ENCODE data around the gene IL17REL. TPM values are rescaled to one million over a fixed set of nuclear protein-coding genes. Genes with fewer than 3 reads are reported as not detected.

The IL17REL gene
- total RNA-seq, 1 donor from 2014 or later: 0.07 TPM

DNA sequence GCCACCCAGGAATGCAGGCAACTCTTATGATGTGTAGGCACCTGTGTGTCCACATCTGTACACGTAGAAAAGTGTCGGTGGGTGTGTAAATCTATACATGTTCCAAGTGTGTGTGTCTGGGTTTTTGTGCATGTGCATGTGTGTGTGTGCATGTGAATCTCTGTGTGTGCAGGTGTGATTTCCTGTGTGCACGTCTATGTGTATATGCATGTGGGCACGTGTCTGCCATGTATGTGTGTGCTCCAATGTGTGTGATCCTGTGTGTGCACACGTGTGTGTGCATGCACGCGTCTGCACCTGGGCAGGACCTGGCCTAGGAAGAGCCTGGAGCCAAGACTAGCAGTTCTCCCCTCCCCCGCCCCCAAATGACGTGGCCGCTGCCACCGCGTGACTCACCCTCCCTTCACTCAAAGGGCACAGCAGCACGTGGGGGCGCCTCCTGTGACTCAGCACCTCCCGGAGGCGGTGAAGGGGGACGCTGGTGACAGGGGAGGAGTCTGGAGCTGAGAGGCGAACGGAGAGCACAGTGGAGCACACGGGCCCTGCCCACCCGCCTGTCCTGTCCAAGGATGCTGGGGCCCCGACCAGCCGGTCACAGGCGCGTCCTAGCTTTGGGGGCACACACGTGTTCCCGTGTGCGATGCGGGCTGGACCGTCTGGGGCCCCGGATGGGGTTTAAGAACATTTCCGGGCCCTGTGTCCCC, 41.9 kb downstream of the IL17REL start:
- Mint-ChIP-seq H3K4me1 (peaks cover 15% of the 10 kb centered on the region), H3K27ac (ENCODE audit: unreplicated experiment) (peak overlapping the region; percentile 85), H3K27me3 (ENCODE audit: low read depth) (peaks cover 16% of the 10 kb centered on the region), H3K9me3 (no peaks in the 10 kb centered on the region), H3K36me3 (ENCODE audit: low read depth) (no peaks in the 10 kb centered on the region), H3K4me3 (peak overlapping the region; percentile 81)
- DNase-seq (ENCODE audit: low read depth, low spot score): peak; percentile 59
- TF ChIP-seq CTCF (conservative IDR thresholded peaks at IDR 0.05): no peak

- no peaks in the 10 kb centered on the region for H3K9me3 Mint-ChIP-seq
- H3K27ac Mint-ChIP-seq (ENCODE audit: unreplicated experiment): no peak overlapping the region
- DNase-seq (ENCODE audit: low read depth, low spot score): peak; percentile 1
- peaks cover 11% of the 10 kb centered on the region for H3K4me1 Mint-ChIP-seq
- TF ChIP-seq CTCF (conservative IDR thresholded peaks at IDR 0.05): no peak
- H3K4me3 Mint-ChIP-seq: peak overlapping the region; percentile 23
- no peaks in the 10 kb centered on the region for H3K36me3 Mint-ChIP-seq (ENCODE audit: low read depth)
- H3K27me3 Mint-ChIP-seq (ENCODE audit: low read depth): peaks cover 12% of the 10 kb centered on the region
Measured at GRCh38 chr22:49969751-49970527, 42.6 kb downstream of the IL17REL start.

DNA sequence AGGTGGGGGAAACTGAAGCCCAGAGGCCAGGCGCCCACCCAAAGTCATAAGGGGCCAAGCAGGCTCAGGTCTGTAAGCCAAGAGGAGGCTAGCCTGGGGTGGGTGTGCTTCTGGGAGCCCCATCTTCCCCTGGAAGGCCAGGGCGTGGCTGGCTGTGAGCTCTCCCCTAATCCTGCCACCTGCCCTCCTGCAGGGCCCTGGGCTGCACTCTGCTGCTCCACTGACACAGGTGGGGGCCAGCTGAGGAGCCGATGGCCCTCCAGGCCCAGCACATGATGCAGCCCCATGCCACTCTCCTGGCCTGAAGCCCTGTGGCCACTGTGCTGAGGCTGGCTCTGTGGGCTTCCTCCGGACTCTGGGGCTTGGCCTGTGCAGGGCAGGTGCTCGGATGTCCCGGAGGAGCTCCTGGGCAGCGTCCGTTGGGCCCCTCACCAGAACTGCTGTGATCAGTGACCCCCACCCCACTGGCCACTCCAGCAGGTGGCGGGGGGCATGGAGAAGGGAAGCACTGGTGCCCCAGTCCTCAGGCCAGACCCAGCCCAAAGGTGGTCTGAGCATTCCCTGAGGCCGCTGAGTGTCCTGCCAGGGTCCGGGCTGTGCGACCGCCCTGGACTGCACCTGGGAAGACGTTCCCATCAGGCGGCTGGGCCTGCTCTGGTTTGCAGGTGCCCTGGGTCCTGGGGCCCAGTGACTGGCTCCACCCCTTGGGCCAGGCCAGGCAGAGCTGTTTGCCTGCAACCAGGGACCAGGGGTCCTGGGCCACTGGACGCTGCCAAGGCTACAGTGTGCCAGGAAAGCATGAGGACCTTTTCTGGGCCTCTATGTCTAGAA, 43.5 kb downstream of the IL17REL start:
- Mint-ChIP-seq H3K4me1 (peaks cover 11% of the 10 kb centered on the region), H3K36me3 (ENCODE audit: low read depth) (no peaks in the 10 kb centered on the region)

DNA sequence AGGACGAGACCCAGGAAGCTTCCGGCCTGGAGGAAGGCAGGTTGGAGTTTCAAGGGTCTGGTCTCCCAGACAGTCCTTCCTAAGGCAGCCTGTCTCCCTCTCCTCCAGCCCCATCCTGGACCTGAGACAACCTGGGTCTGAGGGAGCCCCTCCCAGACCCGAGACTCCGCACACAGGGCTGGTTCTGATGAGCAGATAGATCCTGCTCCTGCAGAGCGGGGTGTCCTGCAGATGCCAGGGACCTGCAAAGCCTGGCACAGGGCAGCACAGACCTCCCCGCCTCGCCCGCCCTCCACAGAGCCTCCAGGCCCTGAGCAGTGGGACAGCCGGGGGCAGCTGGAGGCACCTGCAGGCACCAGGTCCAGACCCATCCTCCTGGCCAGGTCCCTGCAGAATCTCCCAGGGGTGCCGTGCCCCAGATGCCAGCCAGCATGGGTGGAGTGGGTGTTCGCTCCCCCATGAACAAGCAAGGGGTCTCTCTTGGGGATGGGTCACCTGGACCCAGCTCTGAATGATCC, 44.2 kb downstream of the IL17REL start:
- Mint-ChIP-seq H3K27me3 (ENCODE audit: low read depth) (peaks cover 12% of the 10 kb centered on the region), H3K27ac (ENCODE audit: unreplicated experiment) (peak overlapping the region; percentile 30), H3K4me3 (peak overlapping the region; percentile 62), H3K9me3 (no peaks in the 10 kb centered on the region), H3K36me3 (ENCODE audit: low read depth) (no peaks in the 10 kb centered on the region), H3K4me1 (peaks cover 11% of the 10 kb centered on the region)
- DNase-seq (ENCODE audit: low read depth, low spot score): no peak
- TF ChIP-seq CTCF (conservative IDR thresholded peaks at IDR 0.05): no peak

More for the DNA sequence above, 43.5 kb downstream of the IL17REL start:
- TF ChIP-seq CTCF (conservative IDR thresholded peaks at IDR 0.05): no peak
- no peak overlapping the region for H3K27ac Mint-ChIP-seq (ENCODE audit: unreplicated experiment)
- H3K4me3 Mint-ChIP-seq: peak overlapping the region; percentile 31
- no peaks in the 10 kb centered on the region for H3K9me3 Mint-ChIP-seq
- peak; percentile 2 for DNase-seq (ENCODE audit: low read depth, low spot score)
- peaks cover 12% of the 10 kb centered on the region for H3K27me3 Mint-ChIP-seq (ENCODE audit: low read depth)

DNA sequence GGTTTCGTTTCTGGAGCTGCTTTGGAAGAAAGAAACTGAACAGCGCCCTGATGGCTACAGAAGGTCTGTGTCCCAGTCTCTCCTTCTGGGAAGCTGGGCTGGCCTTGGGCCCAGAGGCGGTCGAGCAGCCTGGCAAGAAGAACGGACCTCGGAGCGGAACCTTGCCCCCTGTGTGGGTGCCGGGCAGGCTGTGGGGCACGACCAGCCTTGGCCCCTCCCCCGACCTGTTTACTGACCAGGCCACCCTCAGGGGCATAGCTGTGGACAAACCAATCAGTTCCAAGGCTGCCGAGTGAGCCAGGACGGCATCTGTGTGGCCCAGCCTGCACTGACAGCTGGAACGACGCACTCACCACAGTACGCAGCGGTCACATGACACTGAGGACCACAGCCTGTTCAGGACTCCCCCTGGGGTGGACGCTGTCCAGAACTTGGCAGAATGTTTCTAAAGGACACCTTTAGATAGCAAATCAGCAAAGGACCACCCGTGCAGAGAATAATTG, 44.8 kb downstream of the IL17REL start:
- Mint-ChIP-seq H3K36me3 (ENCODE audit: low read depth) (no peaks in the 10 kb centered on the region), H3K4me3 (peak overlapping the region; percentile 62), H3K9me3 (no peaks in the 10 kb centered on the region), H3K27ac (ENCODE audit: unreplicated experiment) (peak overlapping the region; percentile 30), H3K4me1 (peaks cover 11% of the 10 kb centered on the region), H3K27me3 (ENCODE audit: low read depth) (peaks cover 12% of the 10 kb centered on the region)
- DNase-seq (ENCODE audit: low read depth, low spot score): peak; percentile 8
- TF ChIP-seq CTCF (conservative IDR thresholded peaks at IDR 0.05): no peak

Measured in neural crest cell (in vitro differentiated cells).